Measurements from ENCODE around the gene C3orf49.

The C3orf49 gene

GRCh38 chr3:63819151-63819398 lies at the start of gene C3orf49:
Gene C3orf49 (plus strand): TSS chr3:63819299. CDS start chr3:63819472, 173 bp downstream.
- DNase-seq (ENCODE audit: low read depth in 2 of 2) = no peak

DNA sequence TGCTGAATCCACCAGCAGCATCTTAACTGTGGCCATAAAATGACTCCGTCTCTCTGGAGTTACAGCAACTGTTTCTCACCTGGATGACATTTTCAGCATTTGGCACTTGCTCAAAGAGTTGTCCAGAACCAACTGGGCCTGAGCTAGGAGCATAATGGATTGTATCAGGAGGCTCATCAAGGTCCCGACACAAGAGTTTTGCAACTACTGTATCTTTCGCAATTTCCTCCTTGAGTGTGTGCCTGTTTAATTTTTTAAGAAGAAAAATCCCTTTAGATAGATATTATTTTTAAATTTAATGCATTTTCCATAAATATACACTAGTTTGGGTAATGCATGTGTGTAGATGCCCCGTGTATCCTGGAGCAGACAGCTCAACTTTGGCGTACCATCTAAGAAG lies 44.3 kb upstream of the C3orf49 start:
- DNase-seq (ENCODE audit: low read depth in 2 of 2) = no peak

GRCh38 chr3:63779227-63779626 lies 39.9 kb upstream of the C3orf49 start:
- DNase-seq (ENCODE audit: low read depth in 2 of 2) = no peak

- DNase-seq (ENCODE audit: low read depth in 2 of 2) = no peak
Observed at GRCh38 chr3:63791974-63792373, 27.1 kb upstream of the C3orf49 start.

GRCh38 chr3:63795438-63795837 lies 23.7 kb upstream of the C3orf49 start:
- no peak for DNase-seq (ENCODE audit: low read depth in 2 of 2)

GRCh38 chr3:63798544-63798943 lies 20.6 kb upstream of the C3orf49 start:
- DNase-seq (ENCODE audit: low read depth in 2 of 2) = no peak

DNA sequence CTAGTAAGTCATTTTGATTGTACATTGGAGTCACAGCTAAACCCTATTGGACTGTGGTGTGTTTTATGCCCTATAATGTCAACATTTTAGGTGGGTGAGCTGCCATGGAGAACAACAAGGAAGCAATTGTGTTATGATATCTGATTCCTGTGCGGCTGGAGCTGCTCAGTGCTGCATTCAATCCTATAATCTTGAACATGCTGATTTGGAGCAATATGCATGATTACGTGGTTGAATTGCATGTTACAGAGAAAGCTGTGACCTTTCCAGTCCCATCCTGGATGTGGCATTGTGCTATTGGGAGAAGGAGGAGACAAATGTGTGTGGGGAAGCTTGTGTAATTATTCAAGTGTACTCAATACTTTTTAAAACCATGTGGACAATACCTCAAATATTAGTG lies 20.1 kb upstream of the C3orf49 start:
- DNase-seq (ENCODE audit: low read depth in 2 of 2) = no peak

DNA sequence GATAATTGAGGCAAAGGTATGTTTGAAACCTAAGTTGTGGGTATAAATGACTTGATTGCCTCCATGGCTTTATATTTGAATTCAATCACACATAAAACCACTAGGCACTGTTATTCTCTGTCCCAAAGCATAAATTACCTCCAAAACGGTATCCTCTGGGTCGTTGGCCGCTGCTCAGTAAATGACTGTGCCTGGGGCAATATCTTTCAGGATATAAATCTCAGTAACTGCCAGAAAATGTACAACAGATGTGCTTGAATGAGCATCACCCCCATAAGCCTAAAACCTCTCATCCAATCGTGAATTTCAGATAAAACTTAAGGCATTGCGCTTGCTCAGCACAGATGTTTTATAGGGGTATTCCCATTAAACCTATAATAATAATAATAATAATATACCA lies 19.0 kb upstream of the C3orf49 start:
- DNase-seq (ENCODE audit: low read depth in 2 of 2) = no peak

DNA sequence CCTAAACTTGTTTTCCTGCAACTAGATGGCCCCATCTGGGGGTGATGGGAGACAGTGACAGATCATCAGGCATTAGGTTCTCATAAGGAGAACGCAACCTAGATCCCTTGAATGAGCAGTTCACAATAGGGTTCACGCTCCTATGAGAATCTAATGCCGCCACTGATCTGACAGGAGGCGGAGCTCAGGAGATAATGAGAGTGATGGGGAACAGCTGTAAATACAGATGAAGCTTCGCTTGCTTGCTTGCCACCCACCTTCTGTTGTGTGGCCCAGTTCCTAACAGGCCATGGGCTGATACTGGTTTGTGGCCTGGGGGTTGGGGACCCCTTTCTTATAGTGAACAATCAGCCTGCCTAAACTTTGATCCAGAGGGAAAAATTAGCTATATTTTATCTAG lies 15.2 kb upstream of the C3orf49 start:
- no peak for DNase-seq (ENCODE audit: low read depth in 2 of 2)

DNA sequence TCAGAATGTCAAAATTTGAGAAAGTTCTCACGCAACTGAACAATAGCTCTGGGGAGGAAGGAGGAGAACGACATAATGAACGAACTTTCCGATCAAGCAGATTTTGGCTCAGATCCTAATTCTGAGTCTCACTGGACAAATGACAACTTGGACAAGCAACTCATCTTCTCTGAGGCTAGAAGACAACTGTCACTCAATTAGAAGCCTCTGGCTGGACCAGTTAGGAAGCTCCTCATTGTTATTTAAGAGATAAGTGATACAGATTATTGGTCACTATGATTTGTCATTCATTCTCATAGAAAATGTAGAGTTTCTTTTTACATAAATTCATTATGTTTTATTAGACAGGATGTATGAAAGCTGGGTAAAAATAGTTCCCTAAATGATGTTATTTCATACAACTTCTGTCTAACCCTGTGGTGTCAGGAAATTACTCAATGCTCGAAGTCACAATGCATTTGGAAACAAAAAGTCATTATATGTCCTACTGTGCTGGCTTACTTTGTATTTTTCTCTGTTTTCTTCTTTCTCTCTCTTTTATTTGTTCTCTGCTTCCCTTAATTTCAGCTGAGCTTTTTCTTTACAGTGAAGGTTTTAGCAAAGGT lies 11.0 kb upstream of the C3orf49 start:
- DNase-seq (ENCODE audit: low read depth in 2 of 2) = no peak

DNA sequence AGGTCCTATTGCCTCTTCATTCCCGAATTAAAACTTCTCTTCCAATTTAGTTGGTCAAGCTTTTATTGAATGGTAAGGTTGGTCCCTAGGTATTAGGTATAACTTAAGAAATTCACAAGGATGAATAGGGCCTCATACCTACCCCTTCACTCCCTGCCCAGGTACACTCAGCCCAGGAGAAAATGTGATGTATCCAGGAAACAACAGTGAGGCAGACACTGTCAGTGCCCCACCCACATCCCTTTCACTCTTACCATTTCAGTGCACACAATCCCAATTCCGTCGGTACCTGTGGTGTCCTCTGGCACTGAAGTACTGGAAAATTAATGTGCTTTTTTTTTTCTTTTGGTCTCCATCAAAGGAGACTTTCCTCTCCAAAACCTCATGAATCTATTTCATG lies 10.5 kb upstream of the C3orf49 start:
- DNase-seq (ENCODE audit: low read depth in 2 of 2) = no peak

- DNase-seq (ENCODE audit: low read depth in 2 of 2) = no peak
Observed at GRCh38 chr3:63809607-63810006, 9.5 kb upstream of the C3orf49 start.

- no peak for DNase-seq (ENCODE audit: low read depth in 2 of 2)
Observed at GRCh38 chr3:63814237-63814636, 4.9 kb upstream of the C3orf49 start.

- no peak for DNase-seq (ENCODE audit: low read depth in 2 of 2)
Observed at GRCh38 chr3:63817225-63817624, 1.9 kb upstream of the C3orf49 start.

GRCh38 chr3:63818282-63819150 lies 583 bp upstream of the C3orf49 start:
- peak; percentile 38 to 61 for DNase-seq (ENCODE audit: low read depth in 2 of 2)

GRCh38 chr3:63824309-63824708 lies 5.2 kb downstream of the C3orf49 start:
- no peak for DNase-seq (ENCODE audit: low read depth in 2 of 2)

DNA sequence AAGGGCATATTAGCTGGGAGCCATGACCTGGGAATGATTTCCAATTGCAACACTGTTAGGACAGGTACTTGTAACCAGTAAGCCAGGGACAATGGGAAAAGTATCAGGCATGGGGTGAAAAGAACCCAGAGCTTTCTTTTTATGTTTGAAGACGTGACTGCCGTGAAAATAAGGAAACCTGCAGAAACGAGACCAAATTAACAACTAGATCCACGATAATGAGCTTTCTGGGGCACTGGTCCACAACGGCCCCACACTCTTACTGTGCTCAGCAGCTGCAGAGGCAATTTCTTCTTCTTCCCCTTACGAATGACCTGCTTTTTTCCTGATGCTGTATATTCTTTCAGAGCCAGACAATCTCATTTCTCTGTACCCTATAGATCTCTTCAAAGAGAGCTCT lies 11.4 kb downstream of the C3orf49 start:
- no peak for DNase-seq (ENCODE audit: low read depth in 2 of 2)

DNA sequence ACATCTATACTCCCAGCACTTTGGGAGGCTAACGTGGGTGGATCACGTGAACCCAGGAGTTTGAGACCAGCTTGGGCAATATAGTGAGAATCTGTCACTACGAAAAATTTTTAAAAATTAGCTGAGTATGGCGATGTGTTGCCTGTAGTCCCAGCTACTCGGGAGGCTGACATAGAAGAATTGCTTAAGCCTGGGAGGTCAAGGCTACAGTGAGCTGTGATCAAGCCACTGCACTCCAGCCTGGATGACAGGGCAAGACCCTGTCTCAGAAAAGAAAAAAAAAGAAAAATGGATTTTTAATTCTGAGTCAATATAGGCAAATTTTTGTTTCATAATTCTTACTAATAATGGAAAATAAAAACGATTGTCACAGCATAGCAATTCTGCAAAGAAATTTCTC lies 13.3 kb downstream of the C3orf49 start:
- DNase-seq (ENCODE audit: low read depth in 2 of 2) = no peak

- no peak for DNase-seq (ENCODE audit: low read depth in 2 of 2)
Observed at GRCh38 chr3:63841704-63842103, 22.6 kb downstream of the C3orf49 start.

GRCh38 chr3:63842127-63842526 lies 23.0 kb downstream of the C3orf49 start:
- no peak for DNase-seq (ENCODE audit: low read depth in 2 of 2)

- no peak for DNase-seq (ENCODE audit: low read depth in 2 of 2)
Observed at GRCh38 chr3:63845215-63845614, 26.1 kb downstream of the C3orf49 start.

- DNase-seq (ENCODE audit: low read depth in 2 of 2) = no peak
Observed at GRCh38 chr3:63847718-63848450, 28.8 kb downstream of the C3orf49 start.

GRCh38 chr3:63849175-63849574 lies 30.1 kb downstream of the C3orf49 start:
- DNase-seq (ENCODE audit: low read depth in 2 of 2) = no peak

Data from stimulated activated CD4-positive, alpha-beta T cell treated with anti-CD3 and anti-CD28 coated beads, Interleukin-4, amount 100 ng/mL, for 48 hours (primary cell).